NB4 (cell line): ENCODE measurements around the gene OXT.

ENCODE experiments used
- CTCF ChIP-seq: IDR thresholded peaks from one replicate; pipeline ENCODE4 v1.5.1; 2012; ENCODE audit warnings: low read depth, low read length
- MYC ChIP-seq: IDR thresholded peaks from 2 replicates; pipeline ENCODE4 v1.6.1; 2011; ENCODE audit warnings: low read depth, low read length
- POLR2A ChIP-seq: IDR thresholded peaks from 2 replicates; pipeline ENCODE4 v1.6.1; 2011; ENCODE audit warnings: mild to moderate bottlenecking; ENCODE audit not compliant: insufficient read length; ENCODE audit errors: extremely low read depth
- TF ChIP-seq, protein P1 (sequence below): IDR thresholded peaks from 2 replicates; pipeline ENCODE4 v1.6.1; 2011; ENCODE audit warnings: low read depth, low read length

- no peak for TF ChIP-seq CTCF
- no peak for TF ChIP-seq POLR2A
- TF ChIP-seq, protein P1, sequence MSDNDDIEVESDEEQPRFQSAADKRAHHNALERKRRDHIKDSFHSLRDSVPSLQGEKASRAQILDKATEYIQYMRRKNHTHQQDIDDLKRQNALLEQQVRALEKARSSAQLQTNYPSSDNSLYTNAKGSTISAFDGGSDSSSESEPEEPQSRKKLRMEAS, result no peak
- TF ChIP-seq MYC, result no peak
These were observed 22.5 kb downstream of the OXT start for GRCh38 chr20:3093861-3094361.
